HCT116 (cell line): ENCODE data around the gene DCST2. TPM values are rescaled to one million over a fixed set of nuclear protein-coding genes. Genes with fewer than 3 reads are reported as not detected.

ENCODE experiments used
- ATAC-seq: fragments of 200-7000 bp; cut with Tn5 transposase; 2 replicates; pipeline ENCODE4 v1.9.1; 2020; ENCODE audit warnings: mild to moderate bottlenecking, moderate library complexity
- BruUV-seq: library from RNA; stranded (reverse); fragments of 400-500 nt; replicated peaks from 2 replicates; lab custom pipeline; 2021; lab: Mats Ljungman, UMichigan
- CTCF ChIA-PET: fragments of 300-600 bp; sonication (Branson Sonifier 250); formaldehyde crosslinking; loops from one replicate; lab custom pipeline; 2021; ENCODE audit warnings: antibody characterized with exemption; lab: Charles Lee
- POLR2A ChIA-PET: fragments of 300-600, 350-600 bp; sonication (Branson Sonifier 250); formaldehyde crosslinking; loops from one replicate; lab custom pipeline; 2021; ENCODE audit warnings: antibody characterized with exemption; lab: Charles Lee
- RAD21 ChIA-PET, 2 experiments: fragments of 300-600 bp; sonication (Branson Sonifier 250); formaldehyde crosslinking; loops; one replicate each; lab custom pipeline; 2023; ENCODE audit warnings: low total read pairs in 2 of 2; ENCODE audit not compliant: uncharacterized antibody in 2 of 2, unreplicated experiment in 2 of 2, low non-redundant PET in 1 of 2; lab: Charles Lee
- DNase-seq: peaks from one replicate; pipeline ENCODE4 v3.0.0-alpha.2; 2010; ENCODE audit warnings: low read depth, low spot score
- H2AFZ ChIP-seq: fragments of 200-600 bp; shearing (Covaris generic), sonication (generic); 2 replicates; pipeline ENCODE4 v1.6.1; 2017; ENCODE audit warnings: low read depth, mixed run types, mixed read lengths, antibody characterized with exemption, low read length; ENCODE audit not compliant: poor library complexity, severe bottlenecking
- H3K27ac ChIP-seq: 2 replicates; pipeline ENCODE4 v1.5.1; 2012; ENCODE audit warnings: low read depth, low read length
- H3K27me3 ChIP-seq: fragments of 200-600 bp; sonication (generic); 2 replicates; pipeline ENCODE4 v1.6.1; 2016; ENCODE audit warnings: mixed run types, low read length, mixed read lengths; ENCODE audit not compliant: insufficient read depth
- H3K36me3 ChIP-seq, 2 experiments: fragments of 200-500 bp in 1 of 2; fragments of 200-600 bp in 1 of 2; sonication (Bioruptor generic) in 1 of 2; sonication (generic) in 1 of 2; 2 replicates each; pipeline versions ENCODE4 v1.5.1 to v1.6.1; 2014 to 2016; ENCODE audit warnings: low read length in 2 of 2, inconsistent platforms in 1 of 2, mixed read lengths in 1 of 2, mixed run types in 1 of 2; ENCODE audit not compliant: insufficient read depth in 2 of 2, control insufficient read depth in 1 of 2
- H3K4me1 ChIP-seq, 2 experiments: fragments of 200-600 bp in 1 of 2; sonication (generic) in 1 of 2; 2 replicates each; pipeline versions ENCODE4 v1.5.1 to v1.6.1; 2012 to 2017; ENCODE audit warnings: low read length in 2 of 2, inconsistent platforms in 1 of 2, mild to moderate bottlenecking in 1 of 2, mixed read lengths in 1 of 2, mixed run types in 1 of 2, moderate library complexity in 1 of 2; ENCODE audit not compliant: insufficient read depth in 2 of 2, control insufficient read depth in 1 of 2
- H3K4me2 ChIP-seq: fragments of 200-600 bp; sonication (generic); 2 replicates; pipeline ENCODE4 v1.6.1; 2017; ENCODE audit warnings: mixed run types, low read length, mixed read lengths
- H3K4me3 ChIP-seq, 2 experiments: fragments of 200-600 bp in 1 of 2; sonication (generic) in 1 of 2; replicated peaks in 1 of 2; 2 replicates each; pipeline ENCODE4 v1.5.1; 2011 to 2016; ENCODE audit warnings: low read length in 2 of 2, control low read depth in 1 of 2, low read depth in 1 of 2, mild to moderate bottlenecking in 1 of 2, mixed read lengths in 1 of 2, mixed run types in 1 of 2
- H3K79me2 ChIP-seq: fragments of 200-600 bp; sonication (generic); 2 replicates; pipeline ENCODE4 v1.6.1; 2017; ENCODE audit warnings: mild to moderate bottlenecking, mixed run types, low read length, moderate library complexity, mixed read lengths; ENCODE audit not compliant: insufficient read depth
- H3K9ac ChIP-seq: fragments of 200-600 bp; sonication (generic); 2 replicates; pipeline ENCODE4 v1.6.1; 2016; ENCODE audit warnings: low read length, mixed read lengths
- H3K9me2 ChIP-seq: fragments of 200-600 bp; sonication (generic), shearing (Covaris generic); 2 replicates; pipeline ENCODE4 v1.6.1; 2017; ENCODE audit warnings: mixed run types, mild to moderate bottlenecking, moderate library complexity; ENCODE audit not compliant: insufficient read depth
- H3K9me3 ChIP-seq, 2 experiments: fragments of 200-500 bp in 1 of 2; fragments of 200-600 bp in 1 of 2; sonication (Bioruptor generic) in 1 of 2; sonication (generic) in 1 of 2; 2 replicates each; pipeline ENCODE4 v1.6.1; 2014 to 2017; ENCODE audit warnings: low read length in 2 of 2, mixed read lengths in 2 of 2, inconsistent platforms in 1 of 2, low read depth in 1 of 2, mild to moderate bottlenecking in 1 of 2, mixed run types in 1 of 2, moderate library complexity in 1 of 2; ENCODE audit not compliant: control insufficient read depth in 1 of 2, insufficient read depth in 1 of 2
- H4K20me1 ChIP-seq: fragments of 200-600 bp; sonication (generic), shearing (Covaris generic); 2 replicates; pipeline ENCODE4 v1.6.1; 2017; ENCODE audit warnings: mixed run types, mild to moderate bottlenecking, moderate library complexity; ENCODE audit not compliant: insufficient read depth
- ATF3 ChIP-seq: IDR thresholded peaks from 2 replicates; pipeline ENCODE4 v1.6.1; 2012
- CEBPB ChIP-seq: IDR thresholded peaks from 2 replicates; pipeline ENCODE4 v1.6.1; 2012; ENCODE audit warnings: low read depth
- EZH2 ChIP-seq: fragments of 200-600 bp; sonication (generic); IDR thresholded peaks from 2 replicates; pipeline ENCODE4 v1.6.1; 2017; ENCODE audit warnings: antibody characterized with exemption, mixed run types
- JUND ChIP-seq: IDR thresholded peaks from 2 replicates; pipeline ENCODE4 v1.6.1; 2012
- POLR2A ChIP-seq: IDR thresholded peaks from 2 replicates; pipeline ENCODE4 v1.7.0; 2011; ENCODE audit warnings: borderline replicate concordance; ENCODE audit not compliant: insufficient read depth, insufficient read length; ENCODE audit errors: extremely low read depth
- POLR2AphosphoS5 ChIP-seq: IDR thresholded peaks from 2 replicates; pipeline ENCODE4 v1.6.1; 2011; ENCODE audit warnings: mild to moderate bottlenecking, low read depth, low read length, moderate library complexity
- SIN3A ChIP-seq: IDR thresholded peaks from 2 replicates; pipeline ENCODE4 v1.6.1; 2012; ENCODE audit warnings: low read depth
- SP1 ChIP-seq: IDR thresholded peaks from 2 replicates; pipeline ENCODE4 v1.6.1; 2012; ENCODE audit warnings: low read depth
- TCF7L2 ChIP-seq: IDR thresholded peaks from 2 replicates; pipeline ENCODE4 v1.7.0; 2011; ENCODE audit warnings: borderline replicate concordance, inconsistent platforms; ENCODE audit not compliant: insufficient read depth, insufficient read length; ENCODE audit errors: extremely low read depth
- intact Hi-C: fragments of 100-400 bp; cut with micrococcal nuclease; formaldehyde crosslinking; loops from 2 replicates; pipeline ENCODE4 v1.10.0; 2022
- total RNA-seq: library from RNA; stranded (reverse); gene quantifications from one replicate; pipeline ENCODE4 v1.2.1, GENCODE V29; 2021; ENCODE audit not compliant: unreplicated experiment
- TF ChIP-seq, protein P1 (sequence below): IDR thresholded peaks from 2 replicates; pipeline ENCODE4 v1.6.1; 2012; ENCODE audit warnings: low read depth

The DCST2 gene
- total RNA-seq, 1 experiment from 2014 or later: 2.0 TPM

GRCh38 chr1:155064111-155064831 lies 30.7 kb upstream of the DCST2 start:
- ChIA-PET RAD21 (interaction anchor here in 1 of 2 experiments (1.2 to 2.3 kb wide), 2 partner anchors 14 to 20 kb away, joined by 4 to 9 read pairs; partner anchors contain the start of gene EFNA3), POLR2A (interaction anchor here (1.4 to 1.6 kb wide), 2 partner anchors 16 to 21 kb away, joined by 5 to 7 read pairs; no protein-coding TSS in a partner anchor), CTCF (interaction anchor here (0.5 to 6.7 kb wide), 6 partner anchors 12 to 130 kb away, joined by 3 to 44 read pairs (median 6); partner anchors contain the start of gene KRTCAP2)
- Histone ChIP-seq H3K9ac (peak overlapping the region; percentile 72), H3K9me3 (no peaks in the 10 kb centered on the region), H3K4me3 (peak overlapping the region; percentile 77 to 84), H4K20me1 (no peaks in the 10 kb centered on the region), H3K4me1 (peaks cover 21 to 35% of the 10 kb centered on the region in 2 experiments), H3K9me2 (no peaks in the 10 kb centered on the region), H3K36me3 (peaks cover 8 to 15% of the 10 kb centered on the region in 2 experiments; a peak in 3 of 4 replicates), H3K27me3 (no peaks in the 10 kb centered on the region), H3K4me2 (peak overlapping the region; percentile 95), H3K27ac (peak overlapping the region; percentile 93), H3K79me2 (0 out of 2 replicates have a peak, but pooled peaks cover 5% of the 10 kb centered on the region), H2AFZ (no peak overlapping the region)
- BruUV-seq: TSS peak; percentile 80
- intact Hi-C loops: loop anchor here (5.0 kb wide), 3 partner anchors 92 to 507 kb away; partner anchors contain the start of genes CKS1B, SHC1 and UBE2Q1
- TF ChIP-seq TCF7L2 (peak; percentile 4), SIN3A (peak; percentile 18; the same call in 1 of the 2 replicates), JUND (no peak)
- peak; percentile 37 for ATAC-seq
- DNase-seq: no peak

- Histone ChIP-seq H3K4me2 (peak within 1 kb of the TSS; percentile 95), H3K27me3 (no peaks in the 10 kb centered on the region), H3K4me3 (peak within 1 kb of the TSS; percentile 77 to 84), H3K9me2 (no peaks in the 10 kb centered on the region), H3K9me3 (no peaks in the 10 kb centered on the region), H3K36me3 (peaks cover 8 to 11% of the 10 kb centered on the region in 2 experiments; a peak in 3 of 4 replicates), H3K4me1 (peaks cover 21 to 35% of the 10 kb centered on the region in 2 experiments), H3K79me2 (0 out of 2 replicates have a peak, but pooled peaks cover 5% of the 10 kb centered on the region), H3K9ac (peak within 1 kb of the TSS; percentile 72), H2AFZ (peak within 1 kb of the TSS; percentile 45), H3K27ac (peak within 1 kb of the TSS; percentile 93), H4K20me1 (no peaks in the 10 kb centered on the region)
- TF ChIP-seq EZH2 (no peak), ATF3 (no peak), POLR2A (peak; percentile 76), CEBPB (no peak), TCF7L2 (peak; percentile 18), POLR2AphosphoS5 (peak; percentile 80), SIN3A (peak; percentile 55; the same call in 1 of the 2 replicates), SP1 (peak; percentile 75)
- TF ChIP-seq, protein P1, sequence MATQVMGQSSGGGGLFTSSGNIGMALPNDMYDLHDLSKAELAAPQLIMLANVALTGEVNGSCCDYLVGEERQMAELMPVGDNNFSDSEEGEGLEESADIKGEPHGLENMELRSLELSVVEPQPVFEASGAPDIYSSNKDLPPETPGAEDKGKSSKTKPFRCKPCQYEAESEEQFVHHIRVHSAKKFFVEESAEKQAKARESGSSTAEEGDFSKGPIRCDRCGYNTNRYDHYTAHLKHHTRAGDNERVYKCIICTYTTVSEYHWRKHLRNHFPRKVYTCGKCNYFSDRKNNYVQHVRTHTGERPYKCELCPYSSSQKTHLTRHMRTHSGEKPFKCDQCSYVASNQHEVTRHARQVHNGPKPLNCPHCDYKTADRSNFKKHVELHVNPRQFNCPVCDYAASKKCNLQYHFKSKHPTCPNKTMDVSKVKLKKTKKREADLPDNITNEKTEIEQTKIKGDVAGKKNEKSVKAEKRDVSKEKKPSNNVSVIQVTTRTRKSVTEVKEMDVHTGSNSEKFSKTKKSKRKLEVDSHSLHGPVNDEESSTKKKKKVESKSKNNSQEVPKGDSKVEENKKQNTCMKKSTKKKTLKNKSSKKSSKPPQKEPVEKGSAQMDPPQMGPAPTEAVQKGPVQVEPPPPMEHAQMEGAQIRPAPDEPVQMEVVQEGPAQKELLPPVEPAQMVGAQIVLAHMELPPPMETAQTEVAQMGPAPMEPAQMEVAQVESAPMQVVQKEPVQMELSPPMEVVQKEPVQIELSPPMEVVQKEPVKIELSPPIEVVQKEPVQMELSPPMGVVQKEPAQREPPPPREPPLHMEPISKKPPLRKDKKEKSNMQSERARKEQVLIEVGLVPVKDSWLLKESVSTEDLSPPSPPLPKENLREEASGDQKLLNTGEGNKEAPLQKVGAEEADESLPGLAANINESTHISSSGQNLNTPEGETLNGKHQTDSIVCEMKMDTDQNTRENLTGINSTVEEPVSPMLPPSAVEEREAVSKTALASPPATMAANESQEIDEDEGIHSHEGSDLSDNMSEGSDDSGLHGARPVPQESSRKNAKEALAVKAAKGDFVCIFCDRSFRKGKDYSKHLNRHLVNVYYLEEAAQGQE: no peak
- intact Hi-C loops: loop anchor here (5.0 kb wide), 3 partner anchors 91 to 506 kb away; partner anchors contain the start of genes CKS1B, SHC1 and UBE2Q1
- ChIA-PET CTCF (interaction anchor here (1.0 to 6.7 kb wide), 6 partner anchors 12 to 109 kb away, joined by 3 to 44 read pairs (median 6); partner anchors contain the start of genes EFNA3 and KRTCAP2), POLR2A (interaction anchor here (1.4 to 1.6 kb wide), 2 partner anchors 17 to 21 kb away, joined by 5 to 7 read pairs; no protein-coding TSS in a partner anchor), RAD21 (interaction anchor here in 1 of 2 experiments (1.2 to 2.3 kb wide), 2 partner anchors 15 to 21 kb away, joined by 4 to 9 read pairs; partner anchors contain the start of gene EFNA3)
- ATAC-seq: peak; percentile 79
- BruUV-seq: no TSS peak
- peak; percentile 79 for DNase-seq
Measured at GRCh38 chr1:155063550-155064110, 30.0 kb upstream of the DCST2 start, which contains the start of gene EFNA4. EFNA4 (plus strand) TSS chr1:155063740; CDS start chr1:155063824, 84 bp downstream.
